Breast epithelium (tissue), 4 donors: ENCODE results near the gene INVS. TPM values are rescaled to one million over a fixed set of nuclear protein-coding genes. Genes with fewer than 3 reads are reported as not detected.
"Not testable (repeated sequence)": the region's sequence is repeated elsewhere in the genome, so short reads cannot be mapped to it uniquely, and the experiment has no call there.

ENCODE experiments used
- DNase-seq, 2 donors: peaks; one replicate each; pipeline ENCODE4 v3.0.0-alpha.2; 2019; ENCODE audit warnings: low spot score in 2 of 2
- H3K27ac ChIP-seq, 2 donors: fragments of 200-600 bp; sonication (generic) in 1 of 2; one replicate each; pipeline ENCODE4 v1.5.1; 2016 to 2019; ENCODE audit warnings: mild to moderate bottlenecking in 1 of 2
- H3K27me3 ChIP-seq, 2 donors: fragments of 200-600 bp; sonication (generic) in 1 of 2; one replicate each; pipeline versions ENCODE4 v1.5.1 to v1.6.0; 2017 to 2019; ENCODE audit warnings: control low read depth in 1 of 2, mild to moderate bottlenecking in 1 of 2
- H3K36me3 ChIP-seq: fragments of 200-600 bp; one replicate; pipeline ENCODE4 v1.5.1; 2019
- H3K4me1 ChIP-seq, 2 donors: fragments of 200-600 bp; sonication (generic); one replicate each; pipeline ENCODE4 v1.5.1; 2016 to 2019; ENCODE audit warnings: control low read depth in 1 of 2
- H3K4me3 ChIP-seq, 3 donors: fragments of 200-600 bp; sonication (generic); 1 replicate in 2 of 3; 2 replicates in 1 of 3; pipeline ENCODE4 v1.5.1; 2016 to 2019; ENCODE audit warnings: mild to moderate bottlenecking in 3 of 3, moderate library complexity in 2 of 3
- H3K9me3 ChIP-seq, 2 donors: fragments of 200-600 bp; sonication (generic) in 1 of 2; one replicate each; pipeline ENCODE4 v1.5.1; 2016 to 2019; ENCODE audit warnings: control low read depth in 1 of 2
- CTCF ChIP-seq, 3 donors: fragments of 450-650 bp; IDR thresholded peaks; one replicate each; pipeline ENCODE4 v1.5.1; 2016 to 2017; ENCODE audit warnings: antibody characterized with exemption in 3 of 3, mild to moderate bottlenecking in 3 of 3, moderate library complexity in 3 of 3
- POLR2A ChIP-seq: fragments of 450-650 bp; IDR thresholded peaks from one replicate; pipeline ENCODE4 v1.6.1; 2016; ENCODE audit warnings: antibody characterized with exemption, mild to moderate bottlenecking, moderate library complexity
- POLR2AphosphoS5 ChIP-seq, 3 donors: sonication (generic); formaldehyde crosslinking; IDR thresholded peaks; one replicate each; pipeline ENCODE4 v1.6.1; 2017; ENCODE audit warnings: antibody characterized with exemption in 3 of 3
- intact Hi-C: fragments of 100-400 bp; cut with DNase I; formaldehyde crosslinking; loops from one replicate; pipeline ENCODE4 v1.15.1; 2023; ENCODE audit warnings: low total_unique reads
- total RNA-seq, 3 donors: library from RNA; depleted of rRNA; stranded (reverse); fragments of >200 nt; gene quantifications; one replicate each; pipeline ENCODE4 v1.1.0, GENCODE V29; 2016

The INVS gene
- total RNA-seq, 3 donors from 2014 or later: 30.7 to 36.0 (median 34.7) TPM

DNA sequence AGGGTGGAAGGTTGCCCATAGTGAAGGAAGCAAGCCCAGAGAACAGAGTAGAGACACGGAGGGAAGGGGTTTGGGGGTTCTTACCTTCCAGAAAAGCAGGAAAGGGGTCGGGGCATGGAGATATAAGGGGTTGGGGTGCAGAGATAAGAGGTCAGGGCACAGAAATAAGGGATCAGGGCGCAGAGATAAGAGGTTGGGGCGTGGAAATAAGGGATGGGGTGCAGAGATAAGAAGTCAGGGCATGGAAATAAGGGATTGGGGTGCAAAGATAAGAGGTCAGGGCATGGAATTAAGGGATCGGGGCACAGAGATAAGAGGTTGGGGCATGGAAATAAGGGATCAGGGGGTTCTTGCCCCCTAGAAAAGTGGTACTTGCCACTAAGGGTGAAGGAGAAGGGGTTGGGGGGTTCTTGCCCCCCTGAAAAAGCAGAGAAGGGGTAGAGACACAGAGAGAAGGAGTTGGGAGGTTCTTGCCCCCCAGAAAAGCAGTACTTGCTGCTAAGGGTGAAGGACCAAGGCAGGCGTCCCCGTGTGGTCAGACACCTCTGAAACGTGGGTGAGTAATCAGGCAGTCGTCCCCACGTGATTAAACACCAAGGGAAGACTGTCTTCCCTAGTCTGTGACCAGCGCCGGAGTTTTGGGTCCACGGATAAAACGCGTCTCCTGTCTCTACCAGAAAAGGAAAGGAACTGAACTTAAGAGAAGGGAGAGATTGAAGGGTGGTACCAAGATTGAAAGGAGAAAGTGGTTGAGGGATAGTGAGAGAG lies 46.3 kb downstream of the INVS start:
- H3K9me3 ChIP-seq, H3K27me3 ChIP-seq, intact Hi-C loops, H3K4me3 ChIP-seq, H3K27ac ChIP-seq, DNase-seq, H3K4me1 ChIP-seq, H3K36me3 ChIP-seq: not testable (repeated sequence)

- H3K27me3 ChIP-seq, H3K4me1 ChIP-seq, DNase-seq, intact Hi-C loops, H3K4me3 ChIP-seq, H3K9me3 ChIP-seq, H3K27ac ChIP-seq, H3K36me3 ChIP-seq: not testable (repeated sequence)
Observed at GRCh38 chr9:100145976-100146375, 46.9 kb downstream of the INVS start.

DNA sequence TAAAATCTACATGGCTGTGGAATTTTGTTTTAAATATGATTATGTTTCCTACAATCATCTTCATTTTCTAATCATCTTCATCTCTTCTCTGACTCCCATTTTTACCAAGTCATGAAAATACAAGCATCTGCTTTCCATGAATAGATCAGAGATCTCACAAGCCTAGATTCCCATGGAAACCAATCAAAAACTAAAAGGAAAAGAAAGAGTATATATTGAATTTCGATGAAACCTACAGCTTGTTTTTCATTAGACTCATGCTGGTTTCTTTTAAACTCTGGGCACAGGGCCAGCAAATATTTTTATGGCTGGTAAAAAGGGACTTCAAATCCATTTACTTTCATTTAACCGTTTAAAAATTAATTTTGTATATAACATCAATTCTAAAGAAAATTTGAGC lies 51.2 kb downstream of the INVS start:
- Histone ChIP-seq H3K4me1 (no peaks in the 10 kb centered on the region), H3K27ac (no peak overlapping the region), H3K9me3 (no peaks in the 10 kb centered on the region), H3K27me3 (no peaks in the 10 kb centered on the region), H3K4me3 (no peak overlapping the region), H3K36me3 (no peaks in the 10 kb centered on the region)
- intact Hi-C loops: no loop called here
- no peak for DNase-seq
- no peak for TF ChIP-seq CTCF (IDR thresholded peaks at IDR 0.05)
- no peak for TF ChIP-seq POLR2AphosphoS5 (IDR thresholded peaks at IDR 0.05)
- TF ChIP-seq POLR2A: no peak

DNA sequence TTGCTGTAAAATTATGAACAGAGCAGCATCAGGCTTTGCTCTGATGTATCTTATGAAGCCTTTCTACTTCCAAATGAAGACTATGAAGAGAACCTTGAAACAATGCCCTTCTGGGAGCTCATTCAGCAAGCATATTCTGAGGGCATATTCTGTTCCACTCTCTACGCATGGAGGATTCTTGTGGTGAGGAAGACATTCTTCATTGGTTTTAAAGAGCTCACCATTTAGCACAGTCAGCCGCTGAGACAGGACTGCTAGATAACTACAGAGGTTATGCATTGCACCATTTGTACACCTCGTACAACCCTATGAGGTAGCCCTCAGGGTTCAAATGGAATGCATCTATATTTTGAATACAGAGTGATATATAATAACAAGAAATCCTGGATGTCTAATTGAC lies 61.0 kb downstream of the INVS start:
- no peaks in the 10 kb centered on the region for H3K9me3 ChIP-seq
- no peak for DNase-seq
- H3K4me1 ChIP-seq: no peaks in the 10 kb centered on the region
- H3K36me3 ChIP-seq: no peaks in the 10 kb centered on the region
- no peak overlapping the region for H3K4me3 ChIP-seq
- intact Hi-C loops: no loop called here
- no peak for TF ChIP-seq POLR2AphosphoS5 (IDR thresholded peaks at IDR 0.05)
- no peak for TF ChIP-seq POLR2A
- no peak for TF ChIP-seq CTCF (IDR thresholded peaks at IDR 0.05)
- no peaks in the 10 kb centered on the region for H3K27me3 ChIP-seq
- no peak overlapping the region for H3K27ac ChIP-seq

GRCh38 chr9:100167176-100167575 lies 68.1 kb downstream of the INVS start:
- no peak overlapping the region for H3K4me3 ChIP-seq
- H3K4me1 ChIP-seq: no peaks in the 10 kb centered on the region
- intact Hi-C loops: no loop called here
- TF ChIP-seq CTCF (IDR thresholded peaks at IDR 0.05) (no peak), POLR2AphosphoS5 (IDR thresholded peaks at IDR 0.05) (no peak), POLR2A (no peak)
- no peaks in the 10 kb centered on the region for H3K27me3 ChIP-seq
- no peak for DNase-seq
- H3K27ac ChIP-seq: no peak overlapping the region
- H3K9me3 ChIP-seq: no peaks in the 10 kb centered on the region
- H3K36me3 ChIP-seq: no peaks in the 10 kb centered on the region

GRCh38 chr9:100167915-100168654 lies 69.0 kb downstream of the INVS start:
- no peak overlapping the region for H3K4me3 ChIP-seq
- H3K9me3 ChIP-seq: peaks cover 0 to 2% of the 10 kb centered on the region in 2 donors
- DNase-seq: no peak
- H3K27ac ChIP-seq: no peak overlapping the region
- TF ChIP-seq POLR2AphosphoS5 (IDR thresholded peaks at IDR 0.05): no peak
- TF ChIP-seq POLR2A: no peak
- TF ChIP-seq CTCF (IDR thresholded peaks at IDR 0.05): no peak
- no peaks in the 10 kb centered on the region for H3K36me3 ChIP-seq
- H3K27me3 ChIP-seq: no peaks in the 10 kb centered on the region
- intact Hi-C loops: no loop called here
- H3K4me1 ChIP-seq: no peaks in the 10 kb centered on the region
